IMR-90 (cell line): ENCODE measurements around the gene PRKAG1. TPM values are rescaled to one million over a fixed set of nuclear protein-coding genes. Genes with fewer than 3 reads are reported as not detected.

Experiments
- ATAC-seq: fragments of 200-7000 bp; cut with Tn5 transposase; 2 replicates; pipeline ENCODE4 v1.9.1; 2020; ENCODE audit warnings: low read depth, mild to moderate bottlenecking, moderate library complexity
- BruUV-seq: library from RNA; stranded (reverse); fragments of 400-500 nt; replicated peaks from 2 replicates; lab custom pipeline; 2021; lab: Mats Ljungman, UMichigan
- CTCF ChIA-PET: fragments of 300-600 bp; formaldehyde crosslinking; extraction: SDS; loops from one replicate; lab custom pipeline; 2021; ENCODE audit warnings: antibody characterized with exemption; lab: Yijun Ruan, JAX
- POLR2A ChIA-PET: fragments of 300-600 bp; sonication (Branson Sonifier 250); formaldehyde crosslinking; loops from one replicate; lab custom pipeline; 2022; ENCODE audit warnings: antibody characterized with exemption; ENCODE audit not compliant: unreplicated experiment; lab: Charles Lee
- DNase-seq: peaks from one replicate; pipeline ENCODE4 v3.0.0; 2013
- H2AFZ ChIP-seq: replicated peaks from 2 replicates; pipeline ENCODE3; 2013; ENCODE audit warnings: low read length, mild to moderate bottlenecking; ENCODE audit not compliant: poor library complexity
- H2AK5ac ChIP-seq: 2 replicates; pipeline ENCODE4 v1.6.1; 2013; ENCODE audit warnings: low read depth, low read length, inconsistent platforms
- H2AK9ac ChIP-seq: replicated peaks from 2 replicates; pipeline ENCODE3; 2013; ENCODE audit warnings: mild to moderate bottlenecking, low read depth, low read length, moderate library complexity; ENCODE audit not compliant: poor library complexity
- H2BK120ac ChIP-seq: 2 replicates; pipeline ENCODE4 v1.6.1; 2013; ENCODE audit warnings: low read depth, low read length, inconsistent platforms
- H2BK15ac ChIP-seq: 3 replicates; pipeline ENCODE4 v1.6.1; 2013; ENCODE audit warnings: low read depth, low read length, inconsistent platforms
- H2BK20ac ChIP-seq: 2 replicates; pipeline ENCODE4 v1.6.1; 2013; ENCODE audit warnings: low read depth, mild to moderate bottlenecking, inconsistent platforms, low read length, moderate library complexity
- H2BK5ac ChIP-seq: 2 replicates; pipeline ENCODE4 v1.6.1; 2013; ENCODE audit warnings: mild to moderate bottlenecking, low read depth, low read length, inconsistent platforms; ENCODE audit not compliant: poor library complexity, severe bottlenecking
- H3K14ac ChIP-seq: replicated peaks from 2 replicates; pipeline ENCODE4 v1.6.1; 2013; ENCODE audit warnings: low read depth, low read length, inconsistent platforms
- H3K18ac ChIP-seq: 2 replicates; pipeline ENCODE4 v1.6.1; 2013; ENCODE audit warnings: low read depth, low read length, control low read depth
- H3K23ac ChIP-seq: 2 replicates; pipeline ENCODE4 v1.6.1; 2013; ENCODE audit warnings: low read depth, low read length, inconsistent platforms
- H3K27ac ChIP-seq: 2 replicates; pipeline ENCODE4 v1.5.1; 2013; ENCODE audit warnings: mild to moderate bottlenecking, control low read depth, low read length; ENCODE audit not compliant: insufficient read depth
- H3K27me3 ChIP-seq: 2 replicates; pipeline ENCODE4 v1.6.1; 2013; ENCODE audit warnings: low read length; ENCODE audit not compliant: control insufficient read depth, insufficient read depth
- H3K36me3 ChIP-seq: 2 replicates; pipeline ENCODE4 v1.6.1; 2013; ENCODE audit warnings: low read length, mixed read lengths; ENCODE audit not compliant: control insufficient read depth, insufficient read depth
- H3K4ac ChIP-seq: 2 replicates; pipeline ENCODE4 v1.6.1; 2013; ENCODE audit warnings: low read depth, low read length, inconsistent platforms
- H3K4me1 ChIP-seq: 2 replicates; pipeline ENCODE4 v1.6.1; 2013; ENCODE audit warnings: low read length, mixed read lengths; ENCODE audit not compliant: control insufficient read depth, insufficient read depth
- H3K4me2 ChIP-seq: 2 replicates; pipeline ENCODE4 v1.6.1; 2013; ENCODE audit warnings: low read depth, mild to moderate bottlenecking, control low read depth, low read length, moderate library complexity
- H3K4me3 ChIP-seq: 2 replicates; pipeline ENCODE4 v1.5.1; 2013; ENCODE audit warnings: low read depth, mild to moderate bottlenecking, control low read depth, low read length, moderate library complexity; ENCODE audit not compliant: insufficient read depth
- H3K56ac ChIP-seq: 2 replicates; pipeline ENCODE4 v1.6.1; 2013; ENCODE audit warnings: low read length, inconsistent platforms; ENCODE audit not compliant: insufficient read depth; ENCODE audit errors: extremely low read depth
- H3K79me1 ChIP-seq, 2 experiments: 2 replicates each; pipeline ENCODE4 v1.6.1; 2013; ENCODE audit warnings: low read length in 2 of 2, inconsistent platforms in 1 of 2, low read depth in 1 of 2
- H3K9ac ChIP-seq: 2 replicates; pipeline ENCODE4 v1.6.1; 2013; ENCODE audit warnings: low read depth, low read length, control low read depth
- H3K9me1 ChIP-seq: 2 replicates; pipeline ENCODE4 v1.6.1; 2013; ENCODE audit warnings: low read length, inconsistent platforms; ENCODE audit not compliant: insufficient read depth
- H3K9me3 ChIP-seq: 2 replicates; pipeline ENCODE4 v1.6.1; 2013; ENCODE audit warnings: low read length; ENCODE audit not compliant: control insufficient read depth, insufficient read depth
- H4K20me1 ChIP-seq: 2 replicates; pipeline ENCODE4 v1.6.1; 2013; ENCODE audit warnings: low read length, inconsistent platforms; ENCODE audit not compliant: insufficient read depth
- H4K5ac ChIP-seq: 2 replicates; pipeline ENCODE4 v1.6.1; 2013; ENCODE audit warnings: mild to moderate bottlenecking, low read depth, low read length, control low read depth
- H4K8ac ChIP-seq, 2 experiments: 2 replicates each; pipeline ENCODE4 v1.6.1; 2013; ENCODE audit warnings: low read depth in 2 of 2, low read length in 2 of 2, control low read depth in 1 of 2, inconsistent platforms in 1 of 2
- H4K91ac ChIP-seq: 2 replicates; pipeline ENCODE4 v1.6.1; 2013; ENCODE audit warnings: low read depth, low read length, inconsistent platforms; ENCODE audit not compliant: insufficient read depth
- CHD1 ChIP-seq: IDR thresholded peaks from 2 replicates; pipeline ENCODE4 v1.6.1; 2012; ENCODE audit warnings: low read depth, low read length, improper control_type of control experiment
- MAFK ChIP-seq: IDR thresholded peaks from 2 replicates; pipeline ENCODE4 v1.6.1; 2012; ENCODE audit warnings: low read depth, low read length, improper control_type of control experiment
- MAZ ChIP-seq: IDR thresholded peaks from 2 replicates; pipeline ENCODE4 v1.6.1; 2012; ENCODE audit warnings: low read depth, mild to moderate bottlenecking, low read length, improper control_type of control experiment, moderate library complexity, borderline replicate concordance
- POLR2A ChIP-seq: IDR thresholded peaks from 2 replicates; pipeline ENCODE4 v1.6.1; 2012; ENCODE audit warnings: mild to moderate bottlenecking, low read depth, low read length
- RAD21 ChIP-seq: IDR thresholded peaks from 2 replicates; pipeline ENCODE4 v1.6.1; 2012; ENCODE audit warnings: low read length, improper control_type of control experiment
- RCOR1 ChIP-seq: IDR thresholded peaks from 2 replicates; pipeline ENCODE4 v1.6.1; 2012; ENCODE audit warnings: mild to moderate bottlenecking, low read length, improper control_type of control experiment; ENCODE audit not compliant: insufficient replicate concordance
- RFX5 ChIP-seq: IDR thresholded peaks from 2 replicates; pipeline ENCODE4 v1.8.0; 2012; ENCODE audit warnings: low read depth, mild to moderate bottlenecking, low read length, moderate library complexity
- WGBS, 2 experiments: methylation state at CpG; one replicate each; pipeline versions ENCODE4 v1.1.5 to v1.1.7; 2013; ENCODE audit warnings: missing lambda C conversion rate in 2 of 2; ENCODE audit not compliant: insufficient read length in 1 of 2; ENCODE audit errors: extremely low coverage in 2 of 2; 5-methylcytosine and 5-hydroxymethylcytosine counted together
- dilution Hi-C: fragments of 300-500 bp; cut with HindIII; formaldehyde crosslinking; loops from one replicate; pipeline ENCODE4 v1.14.3; 2018; ENCODE audit warnings: low sequenced_read_pairs; ENCODE audit not compliant: unreplicated experiment
- in situ Hi-C: fragments of 300-500 bp; cut with MboI; formaldehyde crosslinking; loops from 3 replicates; pipeline ENCODE4 v1.14.3; 2019; ENCODE audit warnings: low sequenced_read_pairs, inconsistent platforms, mixed read lengths
- intact Hi-C: fragments of 100-400 bp; cut with micrococcal nuclease; formaldehyde crosslinking; loops from 2 replicates; pipeline ENCODE4 v1.10.0; 2022
- polyA plus RNA-seq, 3 experiments: library from polyadenylated mRNA; depleted of rRNA; stranded (reverse); fragments of >200 nt; gene quantifications; 2 replicates each; pipeline ENCODE4 v1.2.3, GENCODE V29; 2012; ENCODE audit warnings: low replicate concordance in 1 of 3
- total RNA-seq: library from RNA; depleted of rRNA; stranded (reverse); fragments of >200 nt; gene quantifications from 2 replicates; pipeline ENCODE4 v1.2.3, GENCODE V29; 2012
- TF ChIP-seq, protein P1 (sequence below): conservative IDR thresholded peaks from 2 replicates; pipeline ENCODE4 v1.5.1; 2012; ENCODE audit warnings: mild to moderate bottlenecking, low read depth, low read length, improper control_type of control experiment
- TF ChIP-seq, protein P2 (sequence below): fragments of 150-350 bp; IDR thresholded peaks from 2 replicates; pipeline ENCODE4 v1.6.1; 2017; ENCODE audit warnings: mild to moderate bottlenecking, antibody characterized with exemption, low read length, low read depth

PRKAG1 gene
- total and polyA plus RNA-seq, 2 of the 4 experiments (the other 2 are of a cell fraction): 81.1 to 106 TPM

DNA sequence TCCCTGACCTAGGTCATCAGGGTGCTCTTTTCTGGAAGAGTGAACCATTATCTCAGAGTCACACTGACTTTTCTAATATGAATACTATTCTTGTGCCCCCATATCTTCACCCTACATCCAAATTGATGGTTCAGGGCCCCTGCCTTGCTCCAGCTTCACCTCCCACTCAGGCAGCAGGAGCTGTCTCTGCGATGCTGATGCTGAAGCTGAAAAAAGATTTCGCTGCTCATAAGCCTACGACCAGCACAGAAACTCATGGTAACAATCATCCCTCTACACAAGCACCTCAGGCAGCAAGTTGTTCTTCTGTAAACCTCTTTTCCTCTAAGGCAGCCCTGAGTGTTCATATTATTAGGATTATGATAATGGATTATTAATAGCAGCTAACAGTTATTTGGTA is 64.5 kb downstream of the PRKAG1 start:
- Histone ChIP-seq H4K20me1 (peaks cover 67% of the 10 kb centered on the region), H2AK9ac (no peak overlapping the region), H2BK5ac (no peak overlapping the region), H3K56ac (no peak overlapping the region), H4K5ac (no peak overlapping the region), H3K27ac (no peak overlapping the region), H2AK5ac (no peak overlapping the region), H3K79me1 (peaks cover 20 to 68% of the 10 kb centered on the region in 2 experiments), H2BK20ac (no peak overlapping the region), H3K4me3 (no peak overlapping the region), H3K4me2 (no peak overlapping the region), H4K91ac (no peak overlapping the region), H2BK120ac (no peak overlapping the region), H3K4me1 (peaks cover 1% of the 10 kb centered on the region; the same call in 1 of the 2 replicates), H3K9me1 (peaks cover 17% of the 10 kb centered on the region), H3K36me3 (peaks cover 6% of the 10 kb centered on the region), H2AFZ (no peak overlapping the region), H2BK15ac (no peak overlapping the region), H3K9ac (no peak overlapping the region), H3K4ac (no peak overlapping the region), H3K14ac (no peak overlapping the region), H4K8ac (no peak overlapping the region), H3K27me3 (no peaks in the 10 kb centered on the region), H3K18ac (no peak overlapping the region), H3K9me3 (no peaks in the 10 kb centered on the region), H3K23ac (no peak overlapping the region)
- no peak for ATAC-seq
- in situ Hi-C loops: no loop called here
- dilution Hi-C loops: no loop called here
- intact Hi-C loops: no loop called here
- no TSS peak for BruUV-seq
- ChIA-PET CTCF (interaction anchor here (0.8 kb wide), 1 partner anchor 101 kb away, joined by 3 read pairs; no protein-coding TSS in a partner anchor), POLR2A (no interaction called here)
- WGBS, 2 experiments: no CpG with 5 or more reads among the region's 3 CpGs
- DNase-seq: no peak
- TF ChIP-seq RAD21 (no peak), CHD1 (no peak), MAFK (no peak), MAZ (no peak), POLR2A (no peak), RCOR1 (no peak), RFX5 (no peak)
- TF ChIP-seq, protein P1, sequence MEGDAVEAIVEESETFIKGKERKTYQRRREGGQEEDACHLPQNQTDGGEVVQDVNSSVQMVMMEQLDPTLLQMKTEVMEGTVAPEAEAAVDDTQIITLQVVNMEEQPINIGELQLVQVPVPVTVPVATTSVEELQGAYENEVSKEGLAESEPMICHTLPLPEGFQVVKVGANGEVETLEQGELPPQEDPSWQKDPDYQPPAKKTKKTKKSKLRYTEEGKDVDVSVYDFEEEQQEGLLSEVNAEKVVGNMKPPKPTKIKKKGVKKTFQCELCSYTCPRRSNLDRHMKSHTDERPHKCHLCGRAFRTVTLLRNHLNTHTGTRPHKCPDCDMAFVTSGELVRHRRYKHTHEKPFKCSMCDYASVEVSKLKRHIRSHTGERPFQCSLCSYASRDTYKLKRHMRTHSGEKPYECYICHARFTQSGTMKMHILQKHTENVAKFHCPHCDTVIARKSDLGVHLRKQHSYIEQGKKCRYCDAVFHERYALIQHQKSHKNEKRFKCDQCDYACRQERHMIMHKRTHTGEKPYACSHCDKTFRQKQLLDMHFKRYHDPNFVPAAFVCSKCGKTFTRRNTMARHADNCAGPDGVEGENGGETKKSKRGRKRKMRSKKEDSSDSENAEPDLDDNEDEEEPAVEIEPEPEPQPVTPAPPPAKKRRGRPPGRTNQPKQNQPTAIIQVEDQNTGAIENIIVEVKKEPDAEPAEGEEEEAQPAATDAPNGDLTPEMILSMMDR: no peak
- TF ChIP-seq, protein P2, sequence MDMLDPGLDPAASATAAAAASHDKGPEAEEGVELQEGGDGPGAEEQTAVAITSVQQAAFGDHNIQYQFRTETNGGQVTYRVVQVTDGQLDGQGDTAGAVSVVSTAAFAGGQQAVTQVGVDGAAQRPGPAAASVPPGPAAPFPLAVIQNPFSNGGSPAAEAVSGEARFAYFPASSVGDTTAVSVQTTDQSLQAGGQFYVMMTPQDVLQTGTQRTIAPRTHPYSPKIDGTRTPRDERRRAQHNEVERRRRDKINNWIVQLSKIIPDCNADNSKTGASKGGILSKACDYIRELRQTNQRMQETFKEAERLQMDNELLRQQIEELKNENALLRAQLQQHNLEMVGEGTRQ: no peak
